DOHH2 (cell line): ENCODE measurements around the gene SPATA17.

Source experiments
- EZH2phosphoT487 ChIP-seq: fragments of 200-600 bp; sonication (generic); IDR thresholded peaks from 2 replicates; pipeline ENCODE4 v1.6.1; 2017; ENCODE audit warnings: borderline replicate concordance, mild to moderate bottlenecking, antibody characterized with exemption, low read length, moderate library complexity, mixed read lengths
- TF ChIP-seq, protein P1 (sequence below): fragments of 200-600 bp; sonication (generic); IDR thresholded peaks from one replicate; pipeline ENCODE4 v1.5.1; 2014; ENCODE audit warnings: antibody characterized with exemption, mild to moderate bottlenecking, low read depth, low read length; ENCODE audit not compliant: poor library complexity, severe bottlenecking

DNA sequence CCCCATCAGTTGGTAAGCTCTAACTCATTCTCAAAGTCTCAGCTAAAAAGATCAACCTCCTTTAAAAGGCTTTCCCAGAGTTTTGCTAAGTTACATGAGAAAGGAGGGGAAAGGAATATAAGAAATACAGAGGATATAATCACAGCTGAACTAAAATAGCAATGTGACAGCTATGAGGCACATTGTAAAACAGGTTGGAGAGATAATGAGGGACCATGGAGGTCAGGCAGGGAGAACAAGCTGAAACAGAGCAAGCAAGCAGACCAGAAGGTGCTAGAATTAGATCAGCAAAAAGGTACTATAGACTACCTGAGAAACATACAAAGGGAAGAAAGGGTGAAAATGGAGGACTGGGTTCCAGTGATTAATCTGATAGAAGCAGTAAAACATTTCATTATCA is 28.8 kb upstream of the SPATA17 start:
- TF ChIP-seq, protein P1, sequence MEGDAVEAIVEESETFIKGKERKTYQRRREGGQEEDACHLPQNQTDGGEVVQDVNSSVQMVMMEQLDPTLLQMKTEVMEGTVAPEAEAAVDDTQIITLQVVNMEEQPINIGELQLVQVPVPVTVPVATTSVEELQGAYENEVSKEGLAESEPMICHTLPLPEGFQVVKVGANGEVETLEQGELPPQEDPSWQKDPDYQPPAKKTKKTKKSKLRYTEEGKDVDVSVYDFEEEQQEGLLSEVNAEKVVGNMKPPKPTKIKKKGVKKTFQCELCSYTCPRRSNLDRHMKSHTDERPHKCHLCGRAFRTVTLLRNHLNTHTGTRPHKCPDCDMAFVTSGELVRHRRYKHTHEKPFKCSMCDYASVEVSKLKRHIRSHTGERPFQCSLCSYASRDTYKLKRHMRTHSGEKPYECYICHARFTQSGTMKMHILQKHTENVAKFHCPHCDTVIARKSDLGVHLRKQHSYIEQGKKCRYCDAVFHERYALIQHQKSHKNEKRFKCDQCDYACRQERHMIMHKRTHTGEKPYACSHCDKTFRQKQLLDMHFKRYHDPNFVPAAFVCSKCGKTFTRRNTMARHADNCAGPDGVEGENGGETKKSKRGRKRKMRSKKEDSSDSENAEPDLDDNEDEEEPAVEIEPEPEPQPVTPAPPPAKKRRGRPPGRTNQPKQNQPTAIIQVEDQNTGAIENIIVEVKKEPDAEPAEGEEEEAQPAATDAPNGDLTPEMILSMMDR, result no peak
- TF ChIP-seq EZH2phosphoT487, result no peak
